Measurements from ENCODE around the gene ZEB1.

The ZEB1 gene

GRCh38 chr10:31318854-31319601, at the start of gene ZEB1:
Gene ZEB1, plus strand, starts transcription at chr10:31319216. Its CDS starts 19 bp downstream, at chr10:31319235.
- H3K36me3 ChIP-seq: no peaks in the 10 kb centered on the region
- 0 out of 2 replicates have a peak, but pooled peaks have one; percentile 6 for TF ChIP-seq CTCF (IDR thresholded peaks at IDR 0.05; ENCODE audit: low read depth, low read length)
- no peaks in the 10 kb centered on the region for H3K27me3 ChIP-seq (ENCODE audit: insufficient read depth, low read depth, severe bottlenecking)
- DNase-seq: peak; percentile 84
- H3K9me3 ChIP-seq (ENCODE audit: severe bottlenecking): no peaks in the 10 kb centered on the region
- H3K4me3 ChIP-seq (ENCODE audit: low read depth, low read length): peak within 1 kb of the TSS; percentile 88
- H3K27ac ChIP-seq: peak within 1 kb of the TSS; percentile 86

- Histone ChIP-seq H3K36me3 (no peaks in the 10 kb centered on the region), H3K4me3 (ENCODE audit: low read depth, low read length) (no peak overlapping the region), H3K27me3 (ENCODE audit: insufficient read depth, low read depth, severe bottlenecking) (no peaks in the 10 kb centered on the region), H3K9me3 (ENCODE audit: severe bottlenecking) (no peaks in the 10 kb centered on the region), H3K27ac (no peak overlapping the region)
- no peak for DNase-seq
- no peak for TF ChIP-seq CTCF (IDR thresholded peaks at IDR 0.05; ENCODE audit: low read depth, low read length)
Measured at GRCh38 chr10:31270954-31271353, 48.1 kb upstream of the ZEB1 start.

GRCh38 chr10:31272841-31273240, 46.2 kb upstream of the ZEB1 start:
- H3K36me3 ChIP-seq: no peaks in the 10 kb centered on the region
- no peak overlapping the region for H3K4me3 ChIP-seq (ENCODE audit: low read depth, low read length)
- no peaks in the 10 kb centered on the region for H3K9me3 ChIP-seq (ENCODE audit: severe bottlenecking)
- H3K27ac ChIP-seq: no peak overlapping the region
- no peak for TF ChIP-seq CTCF (IDR thresholded peaks at IDR 0.05; ENCODE audit: low read depth, low read length)
- H3K27me3 ChIP-seq (ENCODE audit: insufficient read depth, low read depth, severe bottlenecking): no peaks in the 10 kb centered on the region
- DNase-seq: no peak

- Histone ChIP-seq H3K36me3 (no peaks in the 10 kb centered on the region), H3K27ac (no peak overlapping the region), H3K9me3 (ENCODE audit: severe bottlenecking) (no peaks in the 10 kb centered on the region), H3K27me3 (ENCODE audit: insufficient read depth, low read depth, severe bottlenecking) (no peaks in the 10 kb centered on the region), H3K4me3 (ENCODE audit: low read depth, low read length) (no peak overlapping the region)
- TF ChIP-seq CTCF (IDR thresholded peaks at IDR 0.05; ENCODE audit: low read depth, low read length): no peak
- no peak for DNase-seq
Measured at GRCh38 chr10:31273789-31274188, 45.2 kb upstream of the ZEB1 start.

- no peak for DNase-seq
- Histone ChIP-seq H3K27me3 (ENCODE audit: insufficient read depth, low read depth, severe bottlenecking) (no peaks in the 10 kb centered on the region), H3K4me3 (ENCODE audit: low read depth, low read length) (no peak overlapping the region), H3K36me3 (no peaks in the 10 kb centered on the region), H3K27ac (no peak overlapping the region), H3K9me3 (ENCODE audit: severe bottlenecking) (no peaks in the 10 kb centered on the region)
- TF ChIP-seq CTCF (IDR thresholded peaks at IDR 0.05; ENCODE audit: low read depth, low read length): no peak
Measured at GRCh38 chr10:31274310-31274709, 44.7 kb upstream of the ZEB1 start.

All from WERI-Rb-1 (cell line).